Measurements from ENCODE around the gene DUSP28.
"Not testable (repeated sequence)": the region's sequence is repeated elsewhere in the genome, so short reads cannot be mapped to it uniquely, and the experiment has no call there.

DUSP28 gene

GRCh38 chr2:240528406-240529040 is 31.6 kb upstream of the DUSP28 start:
- DNase-seq, result no peak

DNA sequence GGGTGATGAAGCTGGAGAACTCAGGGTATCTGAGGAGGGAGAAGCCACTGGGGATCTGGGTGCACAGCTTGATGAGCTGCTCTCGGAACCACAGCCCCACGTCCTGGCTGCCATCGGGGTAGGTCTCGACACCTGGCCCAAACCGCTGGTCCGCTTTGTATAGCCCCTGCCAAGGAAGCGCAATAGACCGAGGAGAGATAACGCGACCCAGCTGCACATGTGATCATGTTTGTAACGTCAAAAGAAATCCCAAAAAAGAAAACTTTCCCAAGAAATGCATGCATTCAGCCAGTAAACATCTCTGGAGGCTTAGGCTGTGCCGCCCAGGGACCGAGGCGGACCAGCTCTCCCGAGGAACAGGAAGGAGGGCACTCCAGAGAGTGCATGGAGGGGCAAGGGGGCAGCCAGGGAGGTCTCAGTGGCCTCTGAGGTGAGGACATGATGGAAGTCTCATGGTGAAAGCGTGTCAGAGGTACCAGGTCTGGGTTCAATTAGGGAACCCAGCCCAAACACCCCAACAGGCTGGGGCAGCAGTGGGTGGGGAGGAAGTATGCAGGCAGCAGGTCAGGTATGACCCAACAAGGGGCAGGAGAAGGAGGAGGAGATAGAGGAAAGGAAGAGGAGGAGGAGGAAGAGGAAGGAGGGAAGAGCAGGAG is 30.7 kb upstream of the DUSP28 start:
- DNase-seq, result no peak

DNA sequence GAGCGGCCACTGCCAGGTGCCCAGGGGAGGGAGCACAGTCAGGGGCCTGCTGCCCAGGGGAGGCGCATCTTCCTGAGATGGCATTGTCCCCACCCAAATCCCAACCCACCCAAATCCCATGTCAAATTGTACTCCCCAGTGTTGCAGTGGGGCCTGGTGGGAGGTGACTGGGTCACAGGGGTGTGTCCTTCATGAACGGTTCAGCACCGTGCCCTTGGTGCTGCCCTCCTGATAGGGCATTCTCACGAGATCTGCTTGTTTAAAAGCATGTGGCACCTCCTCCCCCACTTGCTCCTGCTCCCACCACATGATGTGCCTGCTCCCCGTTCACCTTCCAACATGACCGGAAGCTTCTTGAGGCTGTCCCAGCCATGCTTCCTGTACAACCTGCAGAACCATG is 30.0 kb upstream of the DUSP28 start:
- DNase-seq, result no peak

DNA sequence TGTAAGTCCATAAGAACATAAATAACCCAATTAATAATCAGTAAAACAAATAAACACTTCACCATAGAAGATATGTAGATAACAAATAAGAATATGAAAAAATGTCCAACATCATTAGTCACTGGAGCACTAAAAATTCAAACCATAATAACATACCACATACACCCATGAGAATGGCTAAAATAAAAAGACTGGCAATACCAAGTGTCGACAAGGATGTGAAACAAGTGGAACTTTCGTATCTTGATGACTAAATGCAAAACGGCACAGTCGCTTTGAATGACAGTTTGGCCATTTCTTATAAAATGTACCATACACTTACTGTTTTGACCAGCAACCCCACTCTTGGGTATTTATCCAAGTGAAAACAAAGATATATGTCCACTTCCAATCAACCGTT is 29.1 kb upstream of the DUSP28 start:
- DNase-seq, result no peak

DNA sequence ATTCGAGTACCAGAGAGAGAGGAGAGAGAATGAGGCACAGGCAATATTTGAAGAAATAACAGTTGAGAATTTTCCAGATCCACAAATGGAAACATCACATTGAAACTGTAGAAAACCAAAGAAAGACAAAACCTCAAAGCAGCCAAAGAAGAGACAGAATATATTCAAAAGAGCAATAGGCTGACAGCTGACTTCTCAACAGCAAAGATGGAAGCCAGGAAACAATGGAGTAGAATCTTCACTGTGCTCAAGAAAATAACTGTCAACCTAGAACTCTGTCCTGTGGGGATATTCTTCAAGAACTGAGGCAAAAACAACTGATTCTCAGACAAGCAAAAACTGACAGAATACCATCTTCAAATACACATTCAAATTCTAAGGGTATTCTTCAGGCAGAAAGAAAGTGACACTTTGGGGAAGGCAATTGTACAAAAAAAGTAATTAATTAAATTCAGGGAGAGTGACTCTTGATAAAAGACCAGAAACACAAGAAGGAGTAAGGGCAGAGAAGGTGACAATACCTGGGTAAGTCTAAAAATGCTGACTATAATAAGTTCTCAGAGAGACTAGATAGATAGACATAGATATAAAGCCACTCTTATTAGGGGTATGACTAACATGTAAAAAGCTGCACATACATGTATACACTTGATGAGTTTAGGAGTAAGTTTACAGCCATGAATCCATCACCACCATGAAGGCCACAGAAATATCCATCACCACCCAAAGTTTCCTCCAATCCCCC is 28.0 kb upstream of the DUSP28 start:
- no peak for DNase-seq

DNA sequence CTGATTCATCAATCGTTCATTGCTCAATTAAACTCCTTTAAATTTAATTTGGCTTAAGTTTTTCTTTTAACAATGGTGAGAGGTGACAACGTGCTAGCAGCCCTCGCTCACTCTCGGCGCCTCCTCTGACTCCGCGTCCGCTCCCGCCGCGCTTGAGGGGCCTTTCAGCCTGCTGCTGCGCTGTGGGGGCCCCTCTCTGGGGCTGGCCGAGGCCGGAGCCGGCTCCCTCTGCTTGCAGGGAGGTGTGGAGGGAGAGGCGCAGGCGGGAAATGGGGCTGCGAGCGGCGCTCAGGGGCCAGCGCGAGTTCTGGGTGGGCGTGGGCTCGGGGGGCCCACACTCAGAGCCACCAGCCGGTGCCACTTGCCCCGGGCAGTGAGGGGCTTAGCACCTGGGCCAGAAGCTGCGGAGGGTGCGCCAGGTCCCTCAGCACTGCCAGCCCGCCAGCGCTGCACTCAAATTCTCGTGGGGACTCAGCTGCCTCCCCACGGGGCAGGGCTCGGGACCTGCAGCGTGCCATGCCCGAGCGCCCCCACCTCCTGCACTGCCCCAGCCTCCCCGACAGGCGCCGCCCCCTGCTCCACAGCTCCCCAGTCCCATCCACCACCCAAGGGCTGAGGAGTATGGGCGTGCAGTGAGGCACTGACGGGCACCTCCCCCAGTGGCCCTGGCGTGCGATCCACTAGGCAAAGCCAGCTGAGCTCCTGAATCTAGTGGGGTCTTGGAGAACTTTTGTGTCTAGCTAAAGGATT is 22.0 kb upstream of the DUSP28 start:
- no peak for DNase-seq

- DNase-seq, result not testable (repeated sequence)
Measured at GRCh38 chr2:240539101-240539500, 21.1 kb upstream of the DUSP28 start.

DNA sequence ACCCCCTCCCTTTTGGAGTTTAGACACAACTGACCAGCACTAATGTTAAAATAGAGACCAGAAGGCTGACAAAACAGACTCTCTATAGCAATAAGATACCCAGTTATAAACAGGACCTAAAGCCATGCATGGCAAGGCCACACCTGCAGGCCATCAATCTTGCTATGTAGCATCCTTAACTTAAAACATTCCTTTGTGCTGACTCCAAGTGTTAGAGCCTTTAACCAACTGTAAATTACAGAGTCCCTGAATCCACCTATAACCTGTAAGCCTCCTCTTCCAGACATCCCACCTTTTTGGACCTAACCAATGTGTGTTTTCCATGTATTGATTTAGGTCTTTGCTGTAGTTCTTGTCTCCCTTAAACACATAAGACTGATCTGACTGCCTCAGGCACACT is 20.3 kb upstream of the DUSP28 start:
- DNase-seq, result no peak

DNA sequence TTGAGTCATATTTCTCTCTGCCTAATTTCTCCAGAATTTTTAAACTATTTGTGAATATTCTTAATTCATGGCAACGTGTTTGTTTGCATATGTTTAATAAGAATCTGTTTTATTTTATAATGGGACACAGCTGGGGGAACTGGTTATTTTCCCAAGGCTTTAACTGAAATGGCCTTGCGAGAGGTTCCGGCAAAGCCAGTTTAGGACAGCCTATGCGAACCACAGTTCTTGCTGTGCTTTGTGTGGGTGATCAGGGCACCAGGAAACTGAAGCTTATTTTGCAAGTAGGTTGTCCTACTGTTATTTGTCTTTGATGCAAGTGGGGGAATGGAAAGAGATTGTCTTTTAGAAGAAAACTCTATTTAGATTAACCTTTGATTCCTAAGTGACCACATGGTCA is 8.9 kb upstream of the DUSP28 start:
- no peak for DNase-seq

DNA sequence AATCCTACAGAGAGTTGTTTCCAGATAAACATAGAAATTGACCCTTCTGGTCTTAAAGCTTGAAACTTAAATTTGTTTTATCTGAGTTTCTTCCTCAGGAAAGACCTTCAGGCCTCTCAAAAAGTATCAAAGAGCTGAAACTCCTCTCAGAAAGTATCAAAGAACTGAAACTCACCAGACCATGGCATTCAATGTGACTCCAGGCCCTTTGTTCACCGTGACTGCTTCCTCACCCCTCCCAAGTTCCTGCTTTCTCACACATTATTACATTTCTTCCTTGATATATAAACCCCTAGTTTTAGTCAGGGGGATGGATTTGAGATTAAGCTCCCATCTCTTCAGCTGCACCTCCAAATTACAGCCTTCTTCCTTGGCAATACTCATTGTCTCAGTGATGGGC is 8.3 kb upstream of the DUSP28 start:
- DNase-seq, result no peak

GRCh38 chr2:240553956-240554480 is 6.1 kb upstream of the DUSP28 start:
- no peak for DNase-seq

DNA sequence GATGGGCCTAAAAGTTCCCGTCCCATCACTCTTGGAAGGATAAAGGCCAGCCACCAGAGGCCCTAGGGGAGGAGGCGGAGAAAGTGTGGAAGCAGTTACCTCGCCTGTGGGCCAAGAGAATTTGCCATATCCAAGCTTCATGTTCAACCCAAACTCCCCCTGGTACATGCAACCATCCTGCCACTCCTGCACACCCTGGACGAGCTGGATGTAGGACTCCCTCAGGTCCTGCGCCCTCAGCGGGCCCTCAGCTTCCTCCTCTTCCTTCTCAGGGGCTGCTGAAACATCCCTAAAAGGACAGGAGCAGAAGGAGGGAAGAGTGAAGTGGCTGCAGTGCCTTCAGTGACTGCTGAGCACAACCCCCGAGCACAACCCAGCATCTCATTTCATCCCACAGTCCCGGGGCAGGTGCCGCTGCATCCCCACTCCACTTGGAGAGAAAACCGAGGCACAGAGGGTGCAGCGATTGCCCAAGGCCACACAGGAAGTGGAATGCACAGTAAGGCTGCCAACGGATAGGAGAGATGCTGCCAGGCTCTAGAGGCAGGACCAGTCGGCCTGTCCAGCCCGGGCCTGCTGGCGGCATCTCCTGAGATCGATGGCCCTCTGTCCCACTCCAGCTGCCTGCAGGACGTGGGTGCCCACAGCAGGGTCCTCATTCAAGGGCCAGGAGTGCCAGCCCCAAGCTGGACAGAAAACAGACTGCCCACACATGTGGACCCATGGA is 5.2 kb upstream of the DUSP28 start:
- no peak for DNase-seq

DNA sequence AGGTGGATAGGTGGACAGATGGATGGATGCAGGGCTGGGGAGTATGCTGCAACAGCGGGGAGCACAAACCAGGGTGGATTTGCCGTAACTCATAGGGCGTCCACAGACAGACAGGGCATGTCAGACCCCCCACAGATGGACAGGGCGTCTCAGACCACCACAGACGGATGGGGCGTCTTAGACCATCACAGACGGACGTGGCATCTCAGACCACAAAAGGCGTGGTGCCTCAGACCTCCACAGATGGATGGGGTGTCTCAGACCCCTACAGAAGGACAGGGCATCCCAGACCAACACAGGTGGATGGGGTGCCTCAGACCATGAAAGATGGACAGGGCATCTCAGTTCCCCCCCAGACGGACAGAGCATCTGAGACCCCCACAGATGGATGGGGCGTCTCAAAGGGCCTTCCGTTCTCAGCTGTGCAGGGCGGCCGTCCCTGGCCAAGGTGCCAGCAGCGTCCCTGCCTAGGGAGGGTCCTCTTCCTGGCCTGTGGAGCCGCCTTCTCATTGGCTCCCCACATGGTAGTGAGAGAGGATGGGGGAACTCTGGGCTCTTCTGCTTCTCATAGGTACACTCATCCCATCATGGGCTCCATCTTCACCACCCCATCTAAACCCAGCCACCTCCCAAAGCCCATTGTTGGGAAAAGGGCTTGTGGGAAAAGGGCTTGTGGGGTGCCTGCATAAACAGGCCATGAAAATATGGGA is 4.5 kb upstream of the DUSP28 start:
- no peak for DNase-seq

DNA sequence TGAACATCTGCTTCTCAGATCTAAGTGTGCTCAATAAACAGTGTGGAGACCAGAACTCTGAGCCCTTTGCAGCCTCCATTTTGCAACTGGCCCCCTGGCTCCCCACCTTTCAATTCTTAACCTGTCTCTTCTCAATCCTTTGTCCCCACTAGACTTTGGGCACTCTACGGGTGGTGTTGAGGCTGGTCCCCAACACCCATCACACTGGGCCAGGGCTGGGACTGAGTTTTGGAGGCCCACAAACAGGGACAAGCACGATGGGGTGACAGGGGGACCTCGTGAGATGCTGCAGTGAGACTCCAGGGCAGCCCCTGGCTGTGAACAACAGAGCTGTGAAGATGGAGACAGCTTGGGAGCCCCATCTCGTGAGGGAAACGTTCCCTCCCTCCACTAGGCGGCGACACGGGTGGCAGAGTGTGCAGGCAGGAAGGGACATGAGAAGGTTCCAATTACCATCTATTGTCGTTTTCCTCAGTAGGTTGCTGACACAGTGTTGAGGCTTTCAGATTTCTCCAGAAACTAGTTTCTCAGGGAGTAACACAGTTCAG is 3.5 kb upstream of the DUSP28 start:
- DNase-seq, result no peak

DNA sequence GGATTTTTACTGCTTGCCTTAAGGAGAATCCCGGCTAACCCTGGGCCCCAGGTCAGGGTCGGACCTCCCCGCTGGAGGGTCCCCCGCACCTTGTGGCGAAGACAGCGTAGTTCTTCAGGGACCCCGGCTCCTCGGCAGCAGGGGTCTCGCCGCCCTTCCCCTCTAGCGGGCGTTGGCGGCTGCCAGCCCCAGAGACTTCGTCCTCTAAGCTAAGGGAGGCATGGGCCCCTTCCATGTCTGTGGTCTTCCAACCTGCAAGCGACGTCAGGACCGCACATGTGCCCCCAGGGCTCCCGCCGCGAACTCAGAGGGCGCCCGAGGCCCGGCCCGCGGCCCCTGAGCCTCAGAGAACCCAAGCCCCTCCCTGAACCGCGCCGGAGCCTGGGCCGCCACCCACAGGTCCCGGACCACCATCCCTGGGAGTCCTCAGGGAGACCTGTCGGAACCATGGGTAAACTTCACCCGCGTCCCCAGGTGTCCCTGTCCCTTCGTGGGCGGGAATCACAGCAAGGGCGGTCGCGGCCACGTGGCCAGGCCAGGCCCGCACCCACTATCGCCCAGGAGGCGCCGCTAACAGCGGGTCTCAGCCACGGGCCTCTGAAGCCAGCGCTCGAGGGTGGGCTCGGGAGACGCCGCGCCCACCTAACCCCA is 2.9 kb upstream of the DUSP28 start:
- DNase-seq, result no peak

- no peak for DNase-seq
Measured at GRCh38 chr2:240557808-240558207, 2.3 kb upstream of the DUSP28 start, which contains the start of gene ANKMY1. Gene ANKMY1, minus strand, starts transcription at chr2:240557988. Its CDS starts 653 bp downstream, at chr2:240557335.

DNA sequence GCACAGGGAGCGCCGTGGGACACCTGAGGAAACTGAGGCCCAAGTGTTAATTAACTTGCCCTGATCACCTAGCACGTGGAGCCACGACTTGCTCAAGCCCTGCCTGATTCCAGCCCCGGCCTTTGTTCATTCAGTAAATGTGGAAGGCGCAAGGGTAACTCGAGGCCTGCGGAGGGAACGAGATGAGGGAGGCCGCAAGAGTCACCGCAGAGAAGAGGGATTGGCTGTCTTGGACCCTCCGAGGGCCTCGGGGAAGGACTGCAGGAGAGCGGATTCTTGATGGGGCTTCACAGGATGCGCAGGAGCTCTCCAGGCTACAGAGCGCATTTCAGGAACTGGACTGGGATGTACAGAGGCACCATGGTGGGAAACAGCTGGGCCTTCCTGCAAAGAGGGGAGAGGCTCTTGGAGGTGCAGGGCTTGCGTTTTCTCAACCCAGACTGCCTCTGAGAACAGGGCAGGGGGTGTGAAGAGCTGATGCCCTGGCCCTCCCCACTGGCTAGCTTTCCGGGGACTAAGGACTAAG is 1.9 kb upstream of the DUSP28 start:
- no peak for DNase-seq

DNA sequence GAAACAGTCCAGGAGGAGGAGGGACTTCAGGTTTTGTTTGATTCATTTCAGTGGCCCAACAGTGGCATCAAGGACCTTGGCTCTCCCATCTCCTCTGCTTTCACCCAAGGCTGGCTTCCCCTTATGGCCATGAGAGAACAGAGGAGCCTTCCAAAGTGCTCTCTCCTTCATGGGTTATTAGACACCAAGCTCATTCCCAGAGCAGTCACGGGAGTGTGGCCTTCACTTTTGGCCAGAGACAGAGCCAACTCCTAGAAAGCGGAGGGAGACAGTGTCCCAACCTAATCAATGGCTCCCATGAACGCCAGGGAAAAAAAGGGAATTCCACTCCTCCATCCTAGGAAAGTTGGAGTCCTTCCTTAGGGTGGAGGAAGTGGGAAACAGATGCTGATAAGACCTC is 871 bp upstream of the DUSP28 start:
- no peak for DNase-seq

GRCh38 chr2:240560480-240561324 is 545 bp downstream of the DUSP28 start:
- peak; percentile 94 for DNase-seq

All from NCI-H774 (cell line).